H1 (cell line): ENCODE measurements around the gene TSPAN9. TPM values are rescaled to one million over a fixed set of nuclear protein-coding genes. Genes with fewer than 3 reads are reported as not detected.

ENCODE experiments used
- CTCF ChIA-PET: fragments of 300-600 bp; sonication (Branson Sonifier 250); formaldehyde crosslinking; loops from one replicate; lab custom pipeline; 2021; ENCODE audit not compliant: partially characterized antibody; lab: Charles Lee
- POLR2A ChIA-PET: fragments of 300-600 bp; sonication (Branson Sonifier 250); formaldehyde crosslinking; loops from one replicate; lab custom pipeline; 2021; ENCODE audit warnings: inconsistent platforms; ENCODE audit not compliant: partially characterized antibody; lab: Charles Lee
- DNase-seq, 2 experiments: peaks; one replicate each; pipeline versions ENCODE4 v3.0.0 to v3.0.0-alpha.2; 2010 to 2022; ENCODE audit warnings: low spot score in 2 of 2, low read depth in 1 of 2, mixed read lengths in 1 of 2
- FAIRE-seq: peaks from 2 replicates; lab custom pipeline; 2011; peaks lifted over from hg19 to GRCh38; lab: Jason Lieb, UNC
- H2AFZ ChIP-seq: 2 replicates; pipeline ENCODE4 v1.8.1; 2012; ENCODE audit warnings: low read length, inconsistent platforms
- H2AK5ac ChIP-seq: 2 replicates; pipeline ENCODE4 v1.6.1; 2013; ENCODE audit warnings: low read depth, low read length
- H2BK120ac ChIP-seq: replicated peaks from 2 replicates; pipeline ENCODE3; 2013; ENCODE audit warnings: low read depth, low read length, inconsistent platforms
- H2BK12ac ChIP-seq: 2 replicates; pipeline ENCODE4 v1.6.1; 2013; ENCODE audit warnings: low read depth, low read length
- H2BK15ac ChIP-seq: 2 replicates; pipeline ENCODE4 v1.6.1; 2013; ENCODE audit warnings: low read length
- H2BK20ac ChIP-seq: 2 replicates; pipeline ENCODE4 v1.6.1; 2013; ENCODE audit warnings: low read length
- H2BK5ac ChIP-seq: 2 replicates; pipeline ENCODE4 v1.6.1; 2013; ENCODE audit warnings: low read depth, low read length
- H3K14ac ChIP-seq: 2 replicates; pipeline ENCODE4 v1.6.1; 2013; ENCODE audit warnings: inconsistent platforms; ENCODE audit not compliant: insufficient read length
- H3K18ac ChIP-seq: 2 replicates; pipeline ENCODE4 v1.6.1; 2013; ENCODE audit warnings: low read length; ENCODE audit errors: extremely low read depth
- H3K23ac ChIP-seq: 2 replicates; pipeline ENCODE4 v1.6.1; 2013; ENCODE audit warnings: inconsistent platforms; ENCODE audit not compliant: insufficient read length
- H3K23me2 ChIP-seq: 2 replicates; pipeline ENCODE4 v1.6.1; 2013; ENCODE audit warnings: low read depth, low read length
- H3K27ac ChIP-seq: 2 replicates; pipeline ENCODE4 v1.6.1; 2011; ENCODE audit warnings: low read depth, low read length, inconsistent platforms
- H3K27me3 ChIP-seq, 4 experiments: replicated peaks in 1 of 4; 1 replicate in 1 of 4; 2 replicates in 3 of 4; pipeline versions ENCODE4 v1.6.1 to v1.8.1; 2011 to 2013; ENCODE audit warnings: low read length in 3 of 4, mild to moderate bottlenecking in 3 of 4, inconsistent platforms in 2 of 4, mixed read lengths in 2 of 4, moderate library complexity in 1 of 4; ENCODE audit not compliant: control insufficient read depth in 3 of 4, insufficient read depth in 3 of 4; ENCODE audit errors: extremely low read depth in 1 of 4
- H3K36me3 ChIP-seq, 4 experiments: 2 replicates each; pipeline versions ENCODE4 v1.6.1 to v1.8.1; 2011 to 2013; ENCODE audit warnings: mild to moderate bottlenecking in 4 of 4, low read length in 3 of 4, moderate library complexity in 2 of 4, control low read depth in 1 of 4, inconsistent platforms in 1 of 4; ENCODE audit not compliant: insufficient read depth in 4 of 4, control insufficient read depth in 2 of 4
- H3K4ac ChIP-seq: replicated peaks from 2 replicates; pipeline ENCODE3; 2013; ENCODE audit warnings: low read length, low read depth, mixed read lengths, inconsistent platforms; ENCODE audit not compliant: insufficient read length
- H3K4me1 ChIP-seq, 4 experiments: replicated peaks in 1 of 4; 1 replicate in 1 of 4; 2 replicates in 3 of 4; pipeline versions ENCODE4 v1.6.1 to v1.8.1; 2011 to 2013; ENCODE audit warnings: low read length in 3 of 4, inconsistent platforms in 2 of 4, mixed read lengths in 1 of 4; ENCODE audit not compliant: insufficient read depth in 4 of 4, control insufficient read depth in 3 of 4
- H3K4me2 ChIP-seq, 2 experiments: 2 replicates each; pipeline versions ENCODE4 v1.6.1 to v1.8.1; 2011 to 2013; ENCODE audit warnings: low read depth in 2 of 2, low read length in 2 of 2, control low read depth in 1 of 2, inconsistent platforms in 1 of 2, mild to moderate bottlenecking in 1 of 2; ENCODE audit not compliant: insufficient read depth in 1 of 2
- H3K4me3 ChIP-seq, 4 experiments: fragments of 200-600, 300-600 bp in 1 of 4; sonication (generic), shearing (Covaris generic), sonication (Bioruptor Twin) in 1 of 4; 2 replicates each; pipeline versions ENCODE4 v1.5.1 to v1.8.1; 2011 to 2016; ENCODE audit warnings: low read length in 4 of 4, low read depth in 3 of 4, control low read depth in 2 of 4, inconsistent platforms in 2 of 4, mild to moderate bottlenecking in 2 of 4, mixed read lengths in 1 of 4, moderate library complexity in 1 of 4; ENCODE audit not compliant: insufficient read depth in 2 of 4; ENCODE audit errors: extremely low read depth in 1 of 4
- H3K56ac ChIP-seq: replicated peaks from 2 replicates; pipeline ENCODE3; 2013; ENCODE audit warnings: low read depth, mild to moderate bottlenecking, mixed read lengths, low read length, inconsistent platforms; ENCODE audit not compliant: insufficient read length
- H3K79me1 ChIP-seq: 2 replicates; pipeline ENCODE4 v1.6.1; 2013; ENCODE audit warnings: low read depth, low read length, control low read depth
- H3K79me2 ChIP-seq, 2 experiments: 2 replicates each; pipeline versions ENCODE4 v1.6.1 to v1.8.1; 2012 to 2013; ENCODE audit warnings: low read length in 2 of 2, mild to moderate bottlenecking in 2 of 2, inconsistent platforms in 1 of 2; ENCODE audit not compliant: insufficient read depth in 2 of 2, control insufficient read depth in 1 of 2
- H3K9ac ChIP-seq, 4 experiments: replicated peaks in 1 of 4; 1 replicate in 1 of 4; 2 replicates in 3 of 4; pipeline versions ENCODE4 v1.6.1 to v1.8.1; 2011 to 2013; ENCODE audit warnings: low read depth in 3 of 4, low read length in 3 of 4, control low read depth in 2 of 4, mild to moderate bottlenecking in 2 of 4, moderate library complexity in 2 of 4, inconsistent platforms in 1 of 4; ENCODE audit errors: extremely low read depth in 1 of 4
- H3K9me3 ChIP-seq, 2 experiments: 2 replicates each; pipeline versions ENCODE4 v1.6.1 to v1.8.1; 2012 to 2013; ENCODE audit warnings: mild to moderate bottlenecking in 2 of 2, moderate library complexity in 2 of 2, control low read depth in 1 of 2, inconsistent platforms in 1 of 2, low read depth in 1 of 2, low read length in 1 of 2, mixed read lengths in 1 of 2; ENCODE audit not compliant: insufficient read depth in 2 of 2
- H4K20me1 ChIP-seq, 2 experiments: replicated peaks in 1 of 2; 2 replicates each; pipeline versions ENCODE3 to v1.8.1; 2011 to 2013; ENCODE audit warnings: inconsistent platforms in 2 of 2, low read length in 2 of 2, mild to moderate bottlenecking in 1 of 2; ENCODE audit not compliant: insufficient read depth in 2 of 2, control insufficient read depth in 1 of 2
- H4K5ac ChIP-seq: 2 replicates; pipeline ENCODE4 v1.6.1; 2013; ENCODE audit warnings: low read length, low read depth, mixed read lengths, inconsistent platforms; ENCODE audit not compliant: insufficient read length
- H4K8ac ChIP-seq: 2 replicates; pipeline ENCODE4 v1.8.0; 2013; ENCODE audit warnings: mild to moderate bottlenecking, moderate library complexity, low read length, inconsistent platforms; ENCODE audit not compliant: insufficient read depth; ENCODE audit errors: extremely low read depth
- H4K91ac ChIP-seq: replicated peaks from 2 replicates; pipeline ENCODE3; 2013; ENCODE audit warnings: low read length, mixed read lengths, inconsistent platforms; ENCODE audit not compliant: insufficient read length
- BACH1 ChIP-seq: IDR thresholded peaks from 2 replicates; pipeline ENCODE4 v1.6.1; 2012; ENCODE audit warnings: low read length, improper control_type of control experiment
- BCL11A ChIP-seq, 2 experiments: IDR thresholded peaks; one replicate each; pipeline ENCODE4 v1.6.1; 2011; ENCODE audit warnings: low read depth in 2 of 2, low read length in 2 of 2, mild to moderate bottlenecking in 2 of 2
- BRCA1 ChIP-seq: IDR thresholded peaks from 2 replicates; pipeline ENCODE4 v1.6.1; 2012; ENCODE audit warnings: low read depth, low read length, improper control_type of control experiment
- CREB1 ChIP-seq: IDR thresholded peaks from 2 replicates; pipeline ENCODE4 v1.6.1; 2012; ENCODE audit warnings: inconsistent platforms
- EZH2 ChIP-seq: fragments of 200-600 bp; sonication (generic); IDR thresholded peaks from 2 replicates; pipeline ENCODE4 v1.7.1; 2012; ENCODE audit warnings: low read depth, mild to moderate bottlenecking, moderate library complexity, low read length, inconsistent platforms; ENCODE audit not compliant: severe bottlenecking
- NANOG ChIP-seq: IDR thresholded peaks from 2 replicates; pipeline ENCODE4 v1.6.1; 2011; ENCODE audit warnings: low read length, low read depth, mild to moderate bottlenecking, inconsistent platforms; ENCODE audit not compliant: insufficient read depth, poor library complexity, severe bottlenecking
- PHF8 ChIP-seq: fragments of 200-600 bp; sonication (generic); conservative IDR thresholded peaks from 2 replicates; pipeline ENCODE4 v1.7.1; 2012; ENCODE audit warnings: low read depth, mild to moderate bottlenecking, inconsistent platforms, low read length, moderate library complexity
- POU5F1 ChIP-seq: IDR thresholded peaks from 2 replicates; pipeline ENCODE4 v1.6.1; 2011; ENCODE audit warnings: low read depth, mild to moderate bottlenecking, low read length, moderate library complexity
- RFX5 ChIP-seq: IDR thresholded peaks from 2 replicates; pipeline ENCODE4 v1.6.1; 2011; ENCODE audit warnings: low read depth, low read length, improper control_type of control experiment, borderline replicate concordance
- RXRA ChIP-seq: IDR thresholded peaks from 2 replicates; pipeline ENCODE4 v1.6.1; 2011; ENCODE audit warnings: low read depth, mild to moderate bottlenecking, low read length, moderate library complexity; ENCODE audit not compliant: insufficient read depth
- SIRT6 ChIP-seq: IDR thresholded peaks from one replicate; pipeline ENCODE4 v1.7.1; 2012; ENCODE audit warnings: low read length, inconsistent platforms
- SP1 ChIP-seq: IDR thresholded peaks from 2 replicates; pipeline ENCODE4 v1.6.1; 2011; ENCODE audit warnings: low read depth, low read length
- SUZ12 ChIP-seq: fragments of 200-600 bp; sonication (generic); IDR thresholded peaks from 2 replicates; pipeline ENCODE4 v1.6.1; 2012; ENCODE audit warnings: mild to moderate bottlenecking, inconsistent platforms, low read length, moderate library complexity, mixed read lengths
- TAF1 ChIP-seq: IDR thresholded peaks from 2 replicates; pipeline ENCODE4 v1.6.1; 2011; ENCODE audit warnings: mild to moderate bottlenecking, low read depth, low read length
- WGBS, 2 experiments: shearing (Covaris generic) in 1 of 2; methylation state at CpG; one replicate each; pipeline versions ENCODE4 v1.1.6 to v1.1.7; 2013 to 2015; ENCODE audit warnings: low lambda C conversion rate in 2 of 2, mixed read lengths in 2 of 2, inconsistent platforms in 1 of 2, low coverage in 1 of 2, missing lambda C conversion rate in 1 of 2; ENCODE audit not compliant: insufficient replicate concordance in 2 of 2, insufficient coverage in 1 of 2, insufficient read length in 1 of 2; ENCODE audit errors: extremely low coverage in 1 of 2, missing lambda C conversion rate in 1 of 2; 5-methylcytosine and 5-hydroxymethylcytosine counted together
- polyA plus RNA-seq, 7 experiments: library from polyadenylated mRNA; depleted of rRNA in 3 of 7; stranded (reverse) in 5 of 7; unstranded in 2 of 7; fragments of >200 nt in 5 of 7; fragments of 200-250 nt in 2 of 7; gene quantifications; 1 replicate in 5 of 7; 2 replicates in 1 of 7; 4 replicates in 1 of 7; pipeline versions ENCODE4 v1.2.1 to v1.2.3, GENCODE V29; 2011 to 2013; ENCODE audit warnings: missing spikeins in 2 of 7, mixed read lengths in 2 of 7
- total RNA-seq: library from RNA; stranded (reverse); fragmentation: NEBNext Ultra II Directional; extraction: Animal tissue kit (Norgen Biotek cat#: 25700); gene quantifications from 2 replicates; pipeline ENCODE4 v1.2.1, GENCODE V29; 2021
- TF ChIP-seq, protein P1 (sequence below): IDR thresholded peaks from 2 replicates; pipeline ENCODE4 v1.6.1; 2011; ENCODE audit warnings: low read depth, mild to moderate bottlenecking, low read length; ENCODE audit not compliant: insufficient read depth

TSPAN9 gene
- total and polyA plus RNA-seq, 2 of the 8 experiments (the other 6 are each of a cell fraction or from before 2014, with no cell fraction given): 11.5 to 29.1 TPM

DNA sequence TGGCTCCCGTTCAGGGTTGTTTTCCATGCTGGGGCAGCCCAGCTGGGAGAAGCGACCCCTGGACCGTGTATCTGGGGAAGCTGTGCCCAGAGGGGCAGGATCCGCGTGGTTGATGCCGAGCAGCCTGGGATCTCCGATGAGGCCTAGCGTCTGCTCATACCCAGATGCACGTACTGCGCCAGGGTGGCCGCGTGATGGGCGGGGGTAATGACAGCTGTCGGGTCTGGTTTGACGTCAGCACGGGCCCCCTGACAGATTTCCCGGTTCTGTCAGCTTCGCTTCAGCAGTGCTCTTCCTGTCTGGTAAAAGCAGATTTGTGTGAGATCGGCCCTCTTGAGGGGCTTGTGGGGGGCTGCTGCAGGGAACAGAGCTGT lies 147.3 kb downstream of the TSPAN9 start:
- FAIRE-seq (no peak), DNase-seq (no peak)
- no peaks in the 10 kb centered on the region for H3K27me3 ChIP-seq
- peaks cover 0 to 13% (median 4%) of the 10 kb centered on the region in 4 experiments; a peak in 3 of 7 replicates for H3K4me1 ChIP-seq
- peaks cover 0 to 3% of the 10 kb centered on the region in 2 experiments; a peak in 1 of 4 replicates for H3K9me3 ChIP-seq
- no peak overlapping the region for H2AFZ ChIP-seq
- H2BK120ac ChIP-seq: no peak overlapping the region
- no peaks in the 10 kb centered on the region for H3K23me2 ChIP-seq
- peaks cover 0 to 6% of the 10 kb centered on the region in 2 experiments for H4K20me1 ChIP-seq
- H3K4me2 ChIP-seq: no peak overlapping the region
- ChIA-PET POLR2A (interaction anchor here (1.2 kb wide), 1 partner anchor 20 kb away, joined by 3 read pairs; no protein-coding TSS in a partner anchor), CTCF (interaction anchor here (0.6 to 12.3 kb wide), 14 partner anchors 9 to 151 kb away, joined by 3 to 110 read pairs (median 9); no protein-coding TSS in a partner anchor)
- 90% methylated on average over 19 of the region's 19 CpGs; no CpG with 5 or more reads in 1 of the 2 experiments for WGBS, 2 experiments
- H3K56ac ChIP-seq: no peak overlapping the region
- H2AK5ac ChIP-seq: no peak overlapping the region
- H4K8ac ChIP-seq: no peak overlapping the region
- H3K4me3 ChIP-seq: no peak overlapping the region
- H2BK20ac ChIP-seq: no peak overlapping the region
- H3K79me2 ChIP-seq: no peaks in the 10 kb centered on the region
- no peaks in the 10 kb centered on the region; a peak in 1 of 8 replicates for H3K36me3 ChIP-seq
- H3K14ac ChIP-seq: no peak overlapping the region
- no peak overlapping the region for H2BK15ac ChIP-seq
- H3K9ac ChIP-seq: no peak overlapping the region
- H3K23ac ChIP-seq: no peak overlapping the region
- no peak overlapping the region for H3K27ac ChIP-seq
- H3K18ac ChIP-seq: no peak overlapping the region
- peaks cover 2% of the 10 kb centered on the region; the same call in 1 of the 2 replicates for H3K79me1 ChIP-seq
- no peak overlapping the region for H3K4ac ChIP-seq
- H4K5ac ChIP-seq: no peak overlapping the region
- no peak overlapping the region for H2BK5ac ChIP-seq
- no peak overlapping the region for H4K91ac ChIP-seq
- H2BK12ac ChIP-seq: no peak overlapping the region
- TF ChIP-seq RXRA (no peak), SP1 (no peak), POU5F1 (no peak), SIRT6 (no peak), BCL11A (IDR thresholded peaks at IDR 0.05; ENCODE audit: low read depth in 2 of 2, low read length in 2 of 2) (no peak), BRCA1 (no peak), TAF1 (no peak), NANOG (no peak), BACH1 (no peak), PHF8 (no peak), SUZ12 (no peak), RFX5 (no peak), EZH2 (no peak), CREB1 (no peak)
- TF ChIP-seq, protein P1, sequence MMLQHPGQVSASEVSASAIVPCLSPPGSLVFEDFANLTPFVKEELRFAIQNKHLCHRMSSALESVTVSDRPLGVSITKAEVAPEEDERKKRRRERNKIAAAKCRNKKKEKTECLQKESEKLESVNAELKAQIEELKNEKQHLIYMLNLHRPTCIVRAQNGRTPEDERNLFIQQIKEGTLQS: no peak
